Hepatocyte (in vitro differentiated cells): ENCODE data around the gene SHC3. TPM values are rescaled to one million over a fixed set of nuclear protein-coding genes. Genes with fewer than 3 reads are reported as not detected.

Source experiments
- DNase-seq: peaks from one replicate; pipeline ENCODE4 v3.0.0-alpha.2; 2016; ENCODE audit warnings: low spot score
- H2AFZ ChIP-seq: fragments of 200-600 bp; sonication (generic); 2 replicates; pipeline ENCODE4 v1.6.0; 2016; ENCODE audit warnings: antibody characterized with exemption, mild to moderate bottlenecking
- H3K27ac ChIP-seq: fragments of 200-600 bp; sonication (generic); 2 replicates; pipeline ENCODE4 v1.5.1; 2016; ENCODE audit warnings: mild to moderate bottlenecking
- H3K27me3 ChIP-seq: fragments of 200-600 bp; sonication (generic); 2 replicates; pipeline ENCODE4 v1.6.1; 2016
- H3K36me3 ChIP-seq: fragments of 200-600 bp; sonication (generic); replicated peaks from 2 replicates; pipeline ENCODE4 v1.5.1; 2016; ENCODE audit warnings: low read depth; ENCODE audit not compliant: insufficient read depth
- H3K4me1 ChIP-seq: fragments of 200-600 bp; sonication (generic); 2 replicates; pipeline ENCODE4 v1.5.1; 2016; ENCODE audit warnings: mild to moderate bottlenecking, moderate library complexity; ENCODE audit not compliant: insufficient read depth
- H3K4me2 ChIP-seq: fragments of 200-600 bp; sonication (generic); 2 replicates; pipeline ENCODE4 v1.6.0; 2016
- H3K4me3 ChIP-seq: fragments of 200-600 bp; sonication (generic); 2 replicates; pipeline ENCODE4 v1.5.1; 2016; ENCODE audit warnings: mild to moderate bottlenecking
- H3K79me2 ChIP-seq: fragments of 200-600 bp; sonication (generic); 2 replicates; pipeline ENCODE4 v1.6.0; 2017; ENCODE audit warnings: mild to moderate bottlenecking
- H3K9me2 ChIP-seq: fragments of 200-600 bp; sonication (generic); replicated peaks from 2 replicates; pipeline ENCODE4 v1.6.0; 2017; ENCODE audit warnings: mild to moderate bottlenecking; ENCODE audit not compliant: insufficient read depth
- H3K9me3 ChIP-seq: fragments of 200-600 bp; sonication (generic); 2 replicates; pipeline ENCODE4 v1.5.1; 2016; ENCODE audit warnings: low read depth, mild to moderate bottlenecking
- H4K20me1 ChIP-seq: fragments of 200-600 bp; sonication (generic); 2 replicates; pipeline ENCODE4 v1.6.0; 2016; ENCODE audit warnings: mild to moderate bottlenecking; ENCODE audit not compliant: insufficient read depth, poor library complexity, severe bottlenecking
- CTCF ChIP-seq: fragments of 200-600 bp; sonication (generic); IDR thresholded peaks from 2 replicates; pipeline ENCODE4 v1.5.1; 2016; ENCODE audit warnings: antibody characterized with exemption, mild to moderate bottlenecking; ENCODE audit not compliant: poor library complexity
- EZH2 ChIP-seq: fragments of 200-600 bp; sonication (generic); IDR thresholded peaks from 2 replicates; pipeline ENCODE4 v1.6.1; 2016; ENCODE audit warnings: antibody characterized with exemption, mild to moderate bottlenecking, borderline replicate concordance
- EZH2phosphoT487 ChIP-seq: fragments of 200-600 bp; sonication (generic); IDR thresholded peaks from one replicate; pipeline ENCODE4 v1.6.1; 2018; ENCODE audit warnings: antibody characterized with exemption, mild to moderate bottlenecking, low read depth, moderate library complexity; ENCODE audit not compliant: unreplicated experiment, severe bottlenecking
- WGBS: methylation state at CpG from one replicate; pipeline ENCODE4 v1.1.6; 2016; ENCODE audit warnings: low lambda C conversion rate; ENCODE audit errors: missing lambda C conversion rate; 5-methylcytosine and 5-hydroxymethylcytosine counted together
- polyA plus RNA-seq: library from polyadenylated mRNA; unstranded; fragments of >200 nt; fragmentation: Nextera tagmentation; extraction: Ambion mirVana; gene quantifications from 2 replicates; pipeline ENCODE4 v1.2.1, GENCODE V29; 2016
- total RNA-seq: library from RNA; depleted of rRNA; stranded (reverse); fragments of >200 nt; gene quantifications from 2 replicates; pipeline ENCODE4 v1.2.3, GENCODE V29; 2014

The SHC3 gene
- total and polyA plus RNA-seq, 2 experiments from 2014 or later = 1.5 to 1.8 TPM

- H2AFZ ChIP-seq = no peak overlapping the region
- no peak overlapping the region for H3K4me2 ChIP-seq
- no peak overlapping the region for H3K27ac ChIP-seq
- H3K36me3 ChIP-seq = no peaks in the 10 kb centered on the region
- H3K4me3 ChIP-seq = no peak overlapping the region
- no peaks in the 10 kb centered on the region for H3K79me2 ChIP-seq
- peaks cover 3% of the 10 kb centered on the region for H3K4me1 ChIP-seq
- WGBS = 92% methylated on average over 4 of the region's 4 CpGs
- no peak for DNase-seq
- TF ChIP-seq EZH2 (no peak), CTCF (no peak), EZH2phosphoT487 (no peak)
- no peaks in the 10 kb centered on the region for H4K20me1 ChIP-seq
- H3K27me3 ChIP-seq = no peaks in the 10 kb centered on the region
- no peaks in the 10 kb centered on the region for H3K9me3 ChIP-seq
- no peaks in the 10 kb centered on the region for H3K9me2 ChIP-seq
Measured at GRCh38 chr9:89225036-89225435, 46.4 kb upstream of the SHC3 start.

- Histone ChIP-seq H3K9me2 (no peaks in the 10 kb centered on the region), H3K36me3 (no peaks in the 10 kb centered on the region), H2AFZ (no peak overlapping the region), H3K4me2 (no peak overlapping the region), H4K20me1 (no peaks in the 10 kb centered on the region), H3K4me3 (no peak overlapping the region), H3K9me3 (no peaks in the 10 kb centered on the region), H3K27ac (no peak overlapping the region), H3K27me3 (no peaks in the 10 kb centered on the region), H3K4me1 (peaks cover 3% of the 10 kb centered on the region), H3K79me2 (no peaks in the 10 kb centered on the region)
- WGBS = 94% methylated on average over 4 of the region's 4 CpGs
- no peak for DNase-seq
- TF ChIP-seq CTCF (no peak), EZH2phosphoT487 (no peak), EZH2 (no peak)
Measured at GRCh38 chr9:89224633-89225032, 46.0 kb upstream of the SHC3 start.

GRCh38 chr9:89223396-89223977 lies 44.9 kb upstream of the SHC3 start:
- peaks cover 3% of the 10 kb centered on the region for H3K4me1 ChIP-seq
- no peak for TF ChIP-seq CTCF
- TF ChIP-seq EZH2phosphoT487 = no peak
- no peak for TF ChIP-seq EZH2
- H3K4me2 ChIP-seq = no peak overlapping the region
- 90% methylated on average over 5 of the region's 5 CpGs for WGBS
- no peaks in the 10 kb centered on the region for H3K36me3 ChIP-seq
- H3K9me3 ChIP-seq = no peaks in the 10 kb centered on the region
- H3K4me3 ChIP-seq = no peak overlapping the region
- no peak for DNase-seq
- no peaks in the 10 kb centered on the region for H3K79me2 ChIP-seq
- no peaks in the 10 kb centered on the region for H3K9me2 ChIP-seq
- no peaks in the 10 kb centered on the region for H4K20me1 ChIP-seq
- no peak overlapping the region for H2AFZ ChIP-seq
- H3K27me3 ChIP-seq = no peaks in the 10 kb centered on the region
- no peak overlapping the region for H3K27ac ChIP-seq

GRCh38 chr9:89219637-89220036 lies 41.0 kb upstream of the SHC3 start:
- 88% methylated on average over 5 of the region's 5 CpGs for WGBS
- no peak overlapping the region for H2AFZ ChIP-seq
- H3K9me3 ChIP-seq = no peaks in the 10 kb centered on the region
- DNase-seq = no peak
- H3K27me3 ChIP-seq = no peaks in the 10 kb centered on the region
- H3K79me2 ChIP-seq = no peaks in the 10 kb centered on the region
- H3K4me3 ChIP-seq = no peak overlapping the region
- no peaks in the 10 kb centered on the region for H3K36me3 ChIP-seq
- no peaks in the 10 kb centered on the region for H4K20me1 ChIP-seq
- TF ChIP-seq EZH2phosphoT487 (no peak), EZH2 (no peak), CTCF (no peak)
- H3K4me1 ChIP-seq = no peaks in the 10 kb centered on the region
- H3K4me2 ChIP-seq = no peak overlapping the region
- H3K27ac ChIP-seq = no peak overlapping the region
- no peaks in the 10 kb centered on the region for H3K9me2 ChIP-seq
